C4-2B (cell line): Measurements from ENCODE around the gene SRL.

Experiments
- CTCF ChIP-seq: fragments of 450-650 bp; conservative IDR thresholded peaks from 2 replicates; pipeline ENCODE4 v1.5.1; 2017; ENCODE audit warnings: mild to moderate bottlenecking
- ZFX ChIP-seq: fragments of 450-650 bp; IDR thresholded peaks from 2 replicates; pipeline ENCODE4 v1.6.1; 2017

- TF ChIP-seq ZFX (no peak), CTCF (no peak)
These were observed 20.5 kb upstream of the SRL start for GRCh38 chr16:4262303-4262835.
